A549 (cell line): ENCODE data around the gene GLB1L2. TPM values are rescaled to one million over a fixed set of nuclear protein-coding genes. Genes with fewer than 3 reads are reported as not detected.

ENCODE experiments used
- ATAC-seq, 2 experiments: fragments of 200-7000 bp in 1 of 2; fragments of >200 bp in 1 of 2; cut with Nextera tagmentation in 1 of 2; cut with Tn5 transposase in 1 of 2; 3 replicates each; pipeline versions ENCODE4 v1.8.0 to v1.9.1; 2018 to 2020; ENCODE audit warnings: mild to moderate bottlenecking in 1 of 2, moderate library complexity in 1 of 2
- CTCF ChIA-PET: fragments of 300-600 bp; sonication (Branson Sonifier 250); formaldehyde crosslinking; extraction: SDS; loops from one replicate; lab custom pipeline; 2021; ENCODE audit warnings: antibody characterized with exemption, inconsistent platforms; lab: Yijun Ruan, JAX
- POLR2A ChIA-PET: fragments of 350-600 bp; formaldehyde crosslinking; extraction: SDS; loops from one replicate; lab custom pipeline; 2021; ENCODE audit warnings: antibody characterized with exemption, inconsistent platforms; lab: Yijun Ruan, JAX
- DNase-seq, 2 experiments: peaks; one replicate each; pipeline versions ENCODE4 v3.0.0 to v3.0.0-alpha.2; 2011 to 2016; ENCODE audit warnings: low read depth in 1 of 2, low spot score in 1 of 2
- FAIRE-seq: peaks from 2 replicates; lab custom pipeline; 2011; peaks lifted over from hg19 to GRCh38; lab: Jason Lieb, UNC
- H3K27ac ChIP-seq, 2 experiments: fragments of >200 bp; sonication (Bioruptor Twin); formaldehyde crosslinking; 3 replicates each; pipeline ENCODE4 v1.5.1; 2016 to 2017
- H3K4me1 ChIP-seq: fragments of >200 bp; sonication (Bioruptor Twin); formaldehyde crosslinking; 3 replicates; pipeline ENCODE4 v1.6.1; 2016
- H3K4me2 ChIP-seq: fragments of >200 bp; sonication (Bioruptor Twin); formaldehyde crosslinking; 3 replicates; pipeline ENCODE4 v1.6.1; 2016
- H3K4me3 ChIP-seq: fragments of >200 bp; sonication (Bioruptor Twin); formaldehyde crosslinking; 3 replicates; pipeline ENCODE4 v1.5.1; 2016
- H3K9me3 ChIP-seq: fragments of >200 bp; sonication (Bioruptor Twin); formaldehyde crosslinking; 3 replicates; pipeline ENCODE4 v1.6.1; 2016
- CBX2 ChIP-seq: fragments of 200-600 bp; sonication (generic); IDR thresholded peaks from 2 replicates; pipeline ENCODE4 v1.6.1; 2016; ENCODE audit warnings: low read depth, mild to moderate bottlenecking, borderline replicate concordance
- CEBPB ChIP-seq, 2 experiments: fragments of >200 bp in 1 of 2; sonication (Bioruptor Twin) in 1 of 2; formaldehyde crosslinking in 1 of 2; IDR thresholded peaks; 2 replicates each; pipeline ENCODE4 v1.6.1; 2012 to 2016
- CHD4 ChIP-seq: fragments of 200-600 bp; sonication (generic); IDR thresholded peaks from 2 replicates; pipeline ENCODE4 v1.6.1; 2016; ENCODE audit warnings: antibody characterized with exemption, mild to moderate bottlenecking, borderline replicate concordance
- E2F6 ChIP-seq: IDR thresholded peaks from 2 replicates; pipeline ENCODE4 v1.6.1; 2012; ENCODE audit warnings: low read depth, borderline replicate concordance
- EHF ChIP-seq: fragments of 250-450 bp; sonication (Bioruptor Pico); IDR thresholded peaks from 2 replicates; pipeline ENCODE4 v1.5.0; 2020; ENCODE audit warnings: mild to moderate bottlenecking
- ESRRA ChIP-seq: fragments of 150-350 bp; IDR thresholded peaks from 2 replicates; pipeline ENCODE4 v1.6.1; 2014; ENCODE audit warnings: mild to moderate bottlenecking, low read length, borderline replicate concordance
- FOXS1 ChIP-seq: fragments of 250-450 bp; sonication (Bioruptor Pico); IDR thresholded peaks from 2 replicates; pipeline ENCODE4 v1.5.0; 2020; ENCODE audit warnings: mild to moderate bottlenecking, moderate library complexity
- GATA3 ChIP-seq: IDR thresholded peaks from 2 replicates; pipeline ENCODE4 v1.6.1; 2012; ENCODE audit warnings: borderline replicate concordance
- HMGXB4 ChIP-seq: fragments of 250-450 bp; sonication (Bioruptor Pico); IDR thresholded peaks from 2 replicates; pipeline ENCODE4 v1.5.0; 2021; ENCODE audit warnings: mild to moderate bottlenecking, moderate library complexity, borderline replicate concordance
- HOXA7 ChIP-seq: fragments of 250-450 bp; sonication (Bioruptor Pico); IDR thresholded peaks from 2 replicates; pipeline ENCODE4 v1.5.0; 2020; ENCODE audit warnings: mild to moderate bottlenecking, moderate library complexity
- JUNB ChIP-seq: fragments of >200 bp; sonication (Bioruptor Twin); formaldehyde crosslinking; IDR thresholded peaks from 2 replicates; pipeline ENCODE4 v1.6.1; 2016
- MAZ ChIP-seq: fragments of 150-350 bp; IDR thresholded peaks from 2 replicates; pipeline ENCODE4 v1.6.1; 2014; ENCODE audit warnings: antibody characterized with exemption, low read depth, low read length, borderline replicate concordance
- MYC ChIP-seq: IDR thresholded peaks from 2 replicates; pipeline ENCODE4 v1.6.1; 2012; ENCODE audit warnings: mild to moderate bottlenecking, inconsistent platforms, low read length, improper control_type of control experiment, borderline replicate concordance
- NFE2L2 ChIP-seq: fragments of 150-350 bp; conservative IDR thresholded peaks from 2 replicates; pipeline ENCODE4 v1.6.1; 2014; ENCODE audit warnings: low read length
- NPAS2 ChIP-seq: fragments of 250-450 bp; sonication (Bioruptor Pico); IDR thresholded peaks from 2 replicates; pipeline ENCODE4 v1.8.0; 2022; ENCODE audit warnings: mild to moderate bottlenecking, moderate library complexity, borderline replicate concordance
- NR3C1 ChIP-seq: fragments of >200 bp; sonication (Bioruptor Twin); formaldehyde crosslinking; IDR thresholded peaks from 3 replicates; pipeline ENCODE4 v1.6.1; 2017
- PBX3 ChIP-seq: IDR thresholded peaks from 2 replicates; pipeline ENCODE4 v1.6.1; 2012
- RCOR1 ChIP-seq: fragments of 150-350 bp; IDR thresholded peaks from 2 replicates; pipeline ENCODE4 v1.6.1; 2014; ENCODE audit warnings: antibody characterized with exemption, low read length, low read depth
- SREBF2 ChIP-seq: fragments of 450-650 bp; IDR thresholded peaks from 2 replicates; pipeline ENCODE4 v1.6.1; 2014; ENCODE audit warnings: mild to moderate bottlenecking, moderate library complexity
- TP53 ChIP-seq: fragments of 250-450 bp; sonication (Bioruptor Pico); IDR thresholded peaks from 2 replicates; pipeline ENCODE4 v1.5.0; 2021; ENCODE audit warnings: mild to moderate bottlenecking, moderate library complexity
- ZC3H11A ChIP-seq: fragments of 450-650 bp; IDR thresholded peaks from 2 replicates; pipeline ENCODE4 v1.6.1; 2014; ENCODE audit warnings: antibody characterized with exemption, mild to moderate bottlenecking
- ZFP36 ChIP-seq: fragments of 450-650 bp; IDR thresholded peaks from 2 replicates; pipeline ENCODE4 v1.6.1; 2014; ENCODE audit warnings: borderline replicate concordance; ENCODE audit not compliant: partially characterized antibody
- ZNF302 ChIP-seq: fragments of 250-450 bp; sonication (Bioruptor Pico); IDR thresholded peaks from 2 replicates; pipeline ENCODE4 v1.9.0; 2021; ENCODE audit warnings: inconsistent platforms, mild to moderate bottlenecking, moderate library complexity
- WGBS: methylation state at CpG from one replicate; pipeline ENCODE4 v1.1.6; 2017; ENCODE audit errors: missing lambda C conversion rate; 5-methylcytosine and 5-hydroxymethylcytosine counted together
- polyA plus RNA-seq, 4 experiments: library from polyadenylated mRNA; depleted of rRNA in 3 of 4; stranded (reverse); fragments of >200 nt; fragmentation: RNase III in 1 of 4; extraction: RNeasy Plus Mini Kit Qiagen cat#74134 plus additional on column Dnase treatment in 1 of 4; gene quantifications; 2 replicates in 3 of 4; 3 replicates in 1 of 4; pipeline ENCODE4 v1.2.3, GENCODE V29; 2011 to 2017
- TF ChIP-seq, protein P1 (sequence below): fragments of >200 bp; sonication (Bioruptor Twin); formaldehyde crosslinking; IDR thresholded peaks from 2 replicates; pipeline ENCODE4 v1.6.1; 2016
- TF ChIP-seq, protein P2 (sequence below): fragments of 250-450 bp; sonication (Bioruptor Pico); IDR thresholded peaks from 2 replicates; pipeline ENCODE4 v1.5.0; 2020; ENCODE audit warnings: low read depth, mild to moderate bottlenecking, moderate library complexity
- TF ChIP-seq, protein P3 (sequence below): fragments of 150-350 bp; IDR thresholded peaks from 2 replicates; pipeline ENCODE4 v1.6.1; 2014; ENCODE audit warnings: low read depth, mild to moderate bottlenecking, low read length

The GLB1L2 gene
- polyA plus RNA-seq, 2 of the 4 experiments (the other 2 are of a cell fraction), result 1.1 to 3.5 TPM

GRCh38 chr11:134389464-134390180 lies 57.8 kb downstream of the GLB1L2 start (continued):
- TF ChIP-seq E2F6 (no peak), CEBPB (IDR thresholded peaks at IDR 0.05) (no peak), ZC3H11A (no peak), CHD4 (no peak)
- TF ChIP-seq, protein P1, sequence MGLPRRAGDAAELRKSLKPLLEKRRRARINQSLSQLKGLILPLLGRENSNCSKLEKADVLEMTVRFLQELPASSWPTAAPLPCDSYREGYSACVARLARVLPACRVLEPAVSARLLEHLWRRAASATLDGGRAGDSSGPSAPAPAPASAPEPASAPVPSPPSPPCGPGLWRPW, result no peak

DNA sequence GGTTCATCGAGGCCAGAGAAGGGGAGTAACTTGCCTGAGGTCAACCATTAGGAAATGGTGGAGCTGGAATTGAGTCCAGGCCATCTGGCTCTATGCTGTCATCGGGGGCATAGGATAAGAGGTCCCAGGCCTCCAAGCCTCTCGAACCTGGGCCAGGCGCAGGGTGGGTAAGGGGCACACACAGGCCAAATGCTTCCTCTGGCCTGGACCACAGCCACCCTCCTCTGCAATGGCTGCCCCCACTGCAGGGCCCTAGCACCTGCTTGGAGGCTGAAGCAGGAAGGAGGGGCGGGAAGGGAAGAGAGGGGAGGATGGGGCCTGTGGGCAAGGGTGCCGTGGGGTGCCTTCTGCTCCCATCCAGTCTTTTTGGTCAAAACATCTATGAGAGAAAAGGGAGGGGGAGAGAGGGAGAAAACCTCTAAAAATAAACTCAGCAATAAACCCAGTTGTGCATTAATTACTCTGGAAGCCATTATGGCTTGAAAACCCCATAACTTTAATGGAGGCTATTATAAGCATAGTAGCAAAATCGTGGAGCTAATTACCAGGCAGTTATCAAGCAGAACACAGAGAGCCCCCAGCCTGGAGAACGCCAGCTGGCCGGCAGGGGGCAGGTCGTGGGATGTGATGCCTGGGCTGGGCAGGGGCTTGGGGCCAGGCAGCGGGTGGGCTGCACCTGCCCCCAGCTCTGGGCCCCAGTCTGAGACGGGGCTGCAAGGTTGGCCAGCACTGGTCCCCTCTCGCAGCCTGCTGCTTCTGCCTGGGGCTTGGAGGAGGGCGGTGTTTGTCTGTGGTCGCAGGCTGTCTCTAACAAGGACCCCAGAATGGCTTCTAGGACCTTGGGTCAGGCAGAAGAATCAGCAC lies 59.1 kb downstream of the GLB1L2 start:
- ATAC-seq, result no peak
- CTCF ChIA-PET, result no interaction called here

GRCh38 chr11:134391656-134392055 lies 59.9 kb downstream of the GLB1L2 start:
- ATAC-seq (no peak), DNase-seq (no peak), FAIRE-seq (no peak)
- CTCF ChIA-PET, result no interaction called here
- H3K4me3 ChIP-seq, result no peak overlapping the region
- POLR2A ChIA-PET, result no interaction called here
- H3K9me3 ChIP-seq, result no peaks in the 10 kb centered on the region
- no peaks in the 10 kb centered on the region for H3K4me1 ChIP-seq
- no peak overlapping the region for H3K4me2 ChIP-seq
- WGBS, result 38% methylated on average over 13 of the region's 13 CpGs
- TF ChIP-seq SREBF2 (no peak), HOXA7 (CRISPR knock-in tag) (no peak), RCOR1 (no peak), HMGXB4 (CRISPR knock-in tag) (no peak), TP53 (CRISPR knock-in tag) (no peak), NR3C1 (no peak), ZNF302 (no peak), MYC (no peak), ZFP36 (no peak), EHF (CRISPR knock-in tag) (no peak), NFE2L2 (no peak), FOXS1 (CRISPR knock-in tag) (no peak), ESRRA (no peak), PBX3 (no peak), CBX2 (no peak), GATA3 (no peak), NPAS2 (CRISPR knock-in tag) (no peak), MAZ (no peak)
- TF ChIP-seq, protein P2, sequence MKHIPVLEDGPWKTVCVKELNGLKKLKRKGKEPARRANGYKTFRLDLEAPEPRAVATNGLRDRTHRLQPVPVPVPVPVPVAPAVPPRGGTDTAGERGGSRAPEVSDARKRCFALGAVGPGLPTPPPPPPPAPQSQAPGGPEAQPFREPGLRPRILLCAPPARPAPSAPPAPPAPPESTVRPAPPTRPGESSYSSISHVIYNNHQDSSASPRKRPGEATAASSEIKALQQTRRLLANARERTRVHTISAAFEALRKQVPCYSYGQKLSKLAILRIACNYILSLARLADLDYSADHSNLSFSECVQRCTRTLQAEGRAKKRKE (CRISPR knock-in tag), result no peak
- TF ChIP-seq, protein P3, sequence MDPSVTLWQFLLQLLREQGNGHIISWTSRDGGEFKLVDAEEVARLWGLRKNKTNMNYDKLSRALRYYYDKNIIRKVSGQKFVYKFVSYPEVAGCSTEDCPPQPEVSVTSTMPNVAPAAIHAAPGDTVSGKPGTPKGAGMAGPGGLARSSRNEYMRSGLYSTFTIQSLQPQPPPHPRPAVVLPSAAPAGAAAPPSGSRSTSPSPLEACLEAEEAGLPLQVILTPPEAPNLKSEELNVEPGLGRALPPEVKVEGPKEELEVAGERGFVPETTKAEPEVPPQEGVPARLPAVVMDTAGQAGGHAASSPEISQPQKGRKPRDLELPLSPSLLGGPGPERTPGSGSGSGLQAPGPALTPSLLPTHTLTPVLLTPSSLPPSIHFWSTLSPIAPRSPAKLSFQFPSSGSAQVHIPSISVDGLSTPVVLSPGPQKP, result no peak
- H3K27ac ChIP-seq, result no peak overlapping the region

More for the DNA sequence above, 59.1 kb downstream of the GLB1L2 start:
- DNase-seq, result no peak
- Histone ChIP-seq H3K4me3 (no peak overlapping the region), H3K4me1 (no peaks in the 10 kb centered on the region), H3K4me2 (no peak overlapping the region), H3K27ac (no peak overlapping the region), H3K9me3 (no peaks in the 10 kb centered on the region)
- TF ChIP-seq, protein P2 (CRISPR knock-in tag), result no peak
- no peak for TF ChIP-seq JUNB
- WGBS, result 21% methylated on average over 7 of the region's 15 CpGs
- POLR2A ChIA-PET, result no interaction called here
- FAIRE-seq, result no peak
